Mucosa of rectum (tissue), 2 donors: ENCODE results near the gene POLD4.
A peak's percentile ranks its signal among the peaks of the same experiment; 100 is the strongest.

Source experiments
- H3K27ac ChIP-seq, 2 donors: one replicate each; pipeline ENCODE4 v1.7.0; 2013; ENCODE audit warnings: inconsistent platforms in 2 of 2, low read depth in 2 of 2, low read length in 2 of 2
- H3K27me3 ChIP-seq, 2 donors: one replicate each; pipeline ENCODE4 v1.7.0; 2013; ENCODE audit warnings: low read length in 2 of 2; ENCODE audit not compliant: control insufficient read depth in 2 of 2, insufficient read depth in 2 of 2
- H3K36me3 ChIP-seq, 2 donors: one replicate each; pipeline ENCODE4 v1.7.0; 2013; ENCODE audit warnings: low read length in 2 of 2; ENCODE audit not compliant: control insufficient read depth in 2 of 2, insufficient read depth in 2 of 2
- H3K4me1 ChIP-seq, 2 donors: one replicate each; pipeline ENCODE4 v1.7.0; 2013; ENCODE audit warnings: low read length in 2 of 2, mild to moderate bottlenecking in 1 of 2; ENCODE audit not compliant: control insufficient read depth in 2 of 2, insufficient read depth in 2 of 2
- H3K4me3 ChIP-seq, 2 donors: one replicate each; pipeline ENCODE4 v1.7.0; 2013; ENCODE audit warnings: low read length in 2 of 2
- H3K9ac ChIP-seq, 2 donors: one replicate each; pipeline ENCODE4 v1.7.0; 2013; ENCODE audit warnings: low read length in 2 of 2, low read depth in 1 of 2, mild to moderate bottlenecking in 1 of 2
- H3K9me3 ChIP-seq, 2 donors: one replicate each; pipeline ENCODE4 v1.7.0; 2013; ENCODE audit warnings: low read length in 2 of 2; ENCODE audit not compliant: control insufficient read depth in 2 of 2
- donor health status: healthy.
- donor health status: Normal muscosa, but diverticular disease.

Gene POLD4

GRCh38 chr11:67370351-67371076 is 17.2 kb upstream of the POLD4 start:
- Histone ChIP-seq H3K27ac (peak overlapping the region in 1 of 2 donors; percentile 66), H3K4me1 (peaks cover 34 to 36% of the 10 kb centered on the region in 2 donors), H3K9me3 (no peaks in the 10 kb centered on the region), H3K4me3 (peak overlapping the region in 1 of 2 donors; percentile 7), H3K9ac (peak overlapping the region in 1 of 2 donors; percentile 5), H3K27me3 (no peaks in the 10 kb centered on the region), H3K36me3 (no peaks in the 10 kb centered on the region)

GRCh38 chr11:67369801-67370284 is 16.5 kb upstream of the POLD4 start:
- Histone ChIP-seq H3K27ac (peak overlapping the region in 1 of 2 donors; percentile 17), H3K4me1 (peaks cover 39 to 43% of the 10 kb centered on the region in 2 donors), H3K9ac (no peak overlapping the region), H3K36me3 (peaks cover 0 to 2% of the 10 kb centered on the region in 2 donors), H3K27me3 (no peaks in the 10 kb centered on the region), H3K9me3 (no peaks in the 10 kb centered on the region), H3K4me3 (no peak overlapping the region)

- Histone ChIP-seq H3K27me3 (no peaks in the 10 kb centered on the region), H3K9ac (no peak overlapping the region), H3K9me3 (no peaks in the 10 kb centered on the region), H3K36me3 (peaks cover 0 to 5% of the 10 kb centered on the region in 2 donors), H3K27ac (peak overlapping the region in 1 of 2 donors; percentile 17), H3K4me1 (peaks cover 37 to 39% of the 10 kb centered on the region in 2 donors), H3K4me3 (no peak overlapping the region)
Observed at GRCh38 chr11:67369275-67369674, 15.9 kb upstream of the POLD4 start.

- H3K27ac ChIP-seq = no peak overlapping the region
- H3K4me3 ChIP-seq = no peak overlapping the region
- no peaks in the 10 kb centered on the region for H3K9me3 ChIP-seq
- H3K36me3 ChIP-seq = peaks cover 0 to 5% of the 10 kb centered on the region in 2 donors
- H3K9ac ChIP-seq = no peak overlapping the region
- no peaks in the 10 kb centered on the region for H3K27me3 ChIP-seq
- peaks cover 31 to 34% of the 10 kb centered on the region in 2 donors for H3K4me1 ChIP-seq
Observed at GRCh38 chr11:67368621-67369020, 15.3 kb upstream of the POLD4 start.

GRCh38 chr11:67367761-67368227 is 14.4 kb upstream of the POLD4 start:
- H3K27me3 ChIP-seq = no peaks in the 10 kb centered on the region
- peaks cover 0 to 5% of the 10 kb centered on the region in 2 donors for H3K36me3 ChIP-seq
- no peak overlapping the region for H3K4me3 ChIP-seq
- no peaks in the 10 kb centered on the region for H3K9me3 ChIP-seq
- H3K9ac ChIP-seq = no peak overlapping the region
- H3K27ac ChIP-seq = peak overlapping the region in 1 of 2 donors; percentile 6
- peaks cover 31 to 34% of the 10 kb centered on the region in 2 donors for H3K4me1 ChIP-seq

GRCh38 chr11:67366961-67367760 is 13.8 kb upstream of the POLD4 start:
- peak overlapping the region in 1 of 2 donors; percentile 44 for H3K9ac ChIP-seq
- H3K36me3 ChIP-seq = peaks cover 0 to 5% of the 10 kb centered on the region in 2 donors
- H3K4me3 ChIP-seq = peak overlapping the region in 1 of 2 donors; percentile 62
- peak overlapping the region in 1 of 2 donors; percentile 74 for H3K27ac ChIP-seq
- no peaks in the 10 kb centered on the region for H3K27me3 ChIP-seq
- H3K4me1 ChIP-seq = peaks cover 31 to 32% of the 10 kb centered on the region in 2 donors
- no peaks in the 10 kb centered on the region for H3K9me3 ChIP-seq

- Histone ChIP-seq H3K9me3 (no peaks in the 10 kb centered on the region), H3K27ac (peak overlapping the region; percentile 24 to 74), H3K36me3 (peaks cover 0 to 5% of the 10 kb centered on the region in 2 donors), H3K9ac (peak overlapping the region; percentile 44 to 47), H3K4me1 (peaks cover 26 to 27% of the 10 kb centered on the region in 2 donors), H3K4me3 (peak overlapping the region; percentile 47 to 62), H3K27me3 (no peaks in the 10 kb centered on the region)
Observed at GRCh38 chr11:67366546-67366945, 13.2 kb upstream of the POLD4 start.

GRCh38 chr11:67365736-67366444 is 12.5 kb upstream of the POLD4 start:
- H3K9me3 ChIP-seq = no peaks in the 10 kb centered on the region
- peaks cover 21 to 22% of the 10 kb centered on the region in 2 donors for H3K4me1 ChIP-seq
- H3K27me3 ChIP-seq = no peaks in the 10 kb centered on the region
- H3K27ac ChIP-seq = peak overlapping the region; percentile 70 to 74
- peaks cover 0 to 5% of the 10 kb centered on the region in 2 donors for H3K36me3 ChIP-seq
- peak overlapping the region; percentile 44 to 47 for H3K9ac ChIP-seq
- H3K4me3 ChIP-seq = peak overlapping the region; percentile 47 to 62

GRCh38 chr11:67364783-67365722 is 11.7 kb upstream of the POLD4 start:
- Histone ChIP-seq H3K27ac (peak overlapping the region; percentile 70 to 74), H3K4me3 (no peak overlapping the region), H3K27me3 (no peaks in the 10 kb centered on the region), H3K9ac (peak overlapping the region in 1 of 2 donors; percentile 44), H3K4me1 (peaks cover 16 to 18% of the 10 kb centered on the region in 2 donors), H3K9me3 (no peaks in the 10 kb centered on the region), H3K36me3 (peaks cover 0 to 5% of the 10 kb centered on the region in 2 donors)
